Ishikawa (cell line): ENCODE data around the gene TNRC6C.

ENCODE experiments used
- CEBPB ChIP-seq: IDR thresholded peaks from 2 replicates; pipeline ENCODE4 v1.6.1; 2012
- CREB1 ChIP-seq: IDR thresholded peaks from 2 replicates; pipeline ENCODE4 v1.6.1; 2012; ENCODE audit warnings: low read depth
- EGR1 ChIP-seq: IDR thresholded peaks from 2 replicates; pipeline ENCODE4 v1.6.1; 2012
- EP300 ChIP-seq: IDR thresholded peaks from 2 replicates; pipeline ENCODE4 v1.6.1; 2012; ENCODE audit warnings: borderline replicate concordance
- FOXM1 ChIP-seq: IDR thresholded peaks from 2 replicates; pipeline ENCODE4 v1.6.1; 2012; ENCODE audit warnings: low read depth, borderline replicate concordance
- MAX ChIP-seq: IDR thresholded peaks from 2 replicates; pipeline ENCODE4 v1.6.1; 2012
- NFIC ChIP-seq: IDR thresholded peaks from 2 replicates; pipeline ENCODE4 v1.6.1; 2012
- RAD21 ChIP-seq: IDR thresholded peaks from 2 replicates; pipeline ENCODE4 v1.6.1; 2012; ENCODE audit warnings: low read depth
- REST ChIP-seq: IDR thresholded peaks from 2 replicates; pipeline ENCODE4 v1.6.1; 2012; ENCODE audit warnings: low read depth, mild to moderate bottlenecking
- TAF1 ChIP-seq: IDR thresholded peaks from 2 replicates; pipeline ENCODE4 v1.6.1; 2012; ENCODE audit warnings: low read depth, mild to moderate bottlenecking
- TCF12 ChIP-seq: IDR thresholded peaks from 2 replicates; pipeline ENCODE4 v1.6.1; 2012; ENCODE audit warnings: low read depth
- TEAD4 ChIP-seq: IDR thresholded peaks from 2 replicates; pipeline ENCODE4 v1.6.1; 2012
- USF1 ChIP-seq: IDR thresholded peaks from 2 replicates; pipeline ENCODE4 v1.6.1; 2012
- YY1 ChIP-seq: IDR thresholded peaks from 2 replicates; pipeline ENCODE4 v1.6.1; 2012; ENCODE audit warnings: low read depth
- ZBTB7A ChIP-seq: IDR thresholded peaks from 2 replicates; pipeline ENCODE4 v1.6.1; 2012; ENCODE audit warnings: low read depth

Gene TNRC6C

GRCh38 chr17:78143214-78144146 is 185.0 kb downstream of the TNRC6C start:
- TF ChIP-seq CEBPB, result no peak
- TF ChIP-seq REST, result no peak
- TF ChIP-seq EP300, result no peak
- no peak for TF ChIP-seq TCF12
- TF ChIP-seq FOXM1, result no peak
- no peak for TF ChIP-seq NFIC
- no peak for TF ChIP-seq RAD21
- no peak for TF ChIP-seq TAF1
- TF ChIP-seq USF1, result no peak
- TF ChIP-seq ZBTB7A, result no peak
- TF ChIP-seq CREB1, result no peak
- no peak for TF ChIP-seq EGR1
- TF ChIP-seq YY1, result no peak
- no peak for TF ChIP-seq TEAD4
- TF ChIP-seq MAX, result no peak

GRCh38 chr17:78144147-78144719 is 185.7 kb downstream of the TNRC6C start:
- no peak for TF ChIP-seq FOXM1
- TF ChIP-seq MAX, result peak; percentile 80
- TF ChIP-seq CEBPB, result no peak
- TF ChIP-seq ZBTB7A, result no peak
- TF ChIP-seq RAD21, result no peak
- TF ChIP-seq TAF1, result no peak
- no peak for TF ChIP-seq TEAD4
- no peak for TF ChIP-seq REST
- peak; percentile 68 for TF ChIP-seq NFIC

- TF ChIP-seq TCF12, result peak; percentile 67; the same call in 1 of the 2 replicates
- no peak; the same call in 1 of the 2 replicates for TF ChIP-seq TEAD4
- TF ChIP-seq EP300, result peak; percentile 39; the same call in 1 of the 2 replicates
- no peak for TF ChIP-seq CEBPB
- TF ChIP-seq USF1, result peak; percentile 80
- TF ChIP-seq YY1, result no peak
- TF ChIP-seq NFIC, result peak; percentile 59; the same call in 1 of the 2 replicates
Observed at GRCh38 chr17:78144736-78145641, 186.5 kb downstream of the TNRC6C start.

- TF ChIP-seq TEAD4, result no peak
- no peak for TF ChIP-seq RAD21
Observed at GRCh38 chr17:78146471-78146869, 188.0 kb downstream of the TNRC6C start.

GRCh38 chr17:78146881-78147280 is 188.4 kb downstream of the TNRC6C start:
- no peak for TF ChIP-seq CREB1
- no peak for TF ChIP-seq USF1
- TF ChIP-seq TEAD4, result no peak
- TF ChIP-seq CEBPB, result no peak
- no peak for TF ChIP-seq FOXM1
- TF ChIP-seq TAF1, result no peak
- no peak for TF ChIP-seq TCF12
- no peak for TF ChIP-seq REST
- TF ChIP-seq RAD21, result no peak
- no peak for TF ChIP-seq EP300
- no peak for TF ChIP-seq NFIC
- TF ChIP-seq YY1, result no peak
- no peak for TF ChIP-seq ZBTB7A
- no peak for TF ChIP-seq MAX
- TF ChIP-seq EGR1, result no peak
